Uterus (tissue), 2 donors: Measurements from ENCODE around the gene ZNF33A.
"Not testable (repeated sequence)": the region's sequence is repeated elsewhere in the genome, so short reads cannot be mapped to it uniquely, and the experiment has no call there.

Source experiments
- POLR2A ChIP-seq, 2 donors: fragments of 450-650 bp; IDR thresholded peaks; one replicate each; pipeline ENCODE4 v1.6.1; 2016; ENCODE audit warnings: antibody characterized with exemption in 2 of 2, mild to moderate bottlenecking in 1 of 2, moderate library complexity in 1 of 2
- TF ChIP-seq, protein P1 (sequence below), 4 experiments: fragments of 200-600 bp in 2 of 4; fragments of 450-650 bp in 2 of 4; sonication (generic) in 2 of 4; IDR thresholded peaks; one replicate each; pipeline ENCODE4 v1.5.1; 2016 to 2019; ENCODE audit warnings: antibody characterized with exemption in 4 of 4, mild to moderate bottlenecking in 2 of 4, moderate library complexity in 1 of 4

DNA sequence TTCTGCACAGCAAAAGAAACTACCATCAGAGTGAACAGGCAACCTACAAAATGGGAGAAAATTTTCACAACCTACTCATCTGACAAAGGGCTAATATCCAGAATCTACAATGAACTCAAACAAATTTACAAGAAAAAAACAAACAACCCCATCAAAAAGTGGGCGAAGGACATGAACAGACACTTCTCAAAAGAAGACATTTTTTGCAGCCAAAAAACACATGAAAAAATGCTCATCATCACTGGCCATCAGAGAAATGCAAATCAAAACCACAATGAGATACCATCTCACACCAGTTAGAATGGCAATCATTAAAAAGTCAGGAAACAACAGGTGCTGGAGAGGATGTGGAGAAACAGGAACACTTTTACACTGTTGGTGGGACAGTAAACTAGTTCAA lies 10.0 kb upstream of the ZNF33A start:
- TF ChIP-seq, protein P1, sequence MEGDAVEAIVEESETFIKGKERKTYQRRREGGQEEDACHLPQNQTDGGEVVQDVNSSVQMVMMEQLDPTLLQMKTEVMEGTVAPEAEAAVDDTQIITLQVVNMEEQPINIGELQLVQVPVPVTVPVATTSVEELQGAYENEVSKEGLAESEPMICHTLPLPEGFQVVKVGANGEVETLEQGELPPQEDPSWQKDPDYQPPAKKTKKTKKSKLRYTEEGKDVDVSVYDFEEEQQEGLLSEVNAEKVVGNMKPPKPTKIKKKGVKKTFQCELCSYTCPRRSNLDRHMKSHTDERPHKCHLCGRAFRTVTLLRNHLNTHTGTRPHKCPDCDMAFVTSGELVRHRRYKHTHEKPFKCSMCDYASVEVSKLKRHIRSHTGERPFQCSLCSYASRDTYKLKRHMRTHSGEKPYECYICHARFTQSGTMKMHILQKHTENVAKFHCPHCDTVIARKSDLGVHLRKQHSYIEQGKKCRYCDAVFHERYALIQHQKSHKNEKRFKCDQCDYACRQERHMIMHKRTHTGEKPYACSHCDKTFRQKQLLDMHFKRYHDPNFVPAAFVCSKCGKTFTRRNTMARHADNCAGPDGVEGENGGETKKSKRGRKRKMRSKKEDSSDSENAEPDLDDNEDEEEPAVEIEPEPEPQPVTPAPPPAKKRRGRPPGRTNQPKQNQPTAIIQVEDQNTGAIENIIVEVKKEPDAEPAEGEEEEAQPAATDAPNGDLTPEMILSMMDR (IDR thresholded peaks at IDR 0.05), result not testable (repeated sequence)
- not testable (repeated sequence) for TF ChIP-seq POLR2A (IDR thresholded peaks at IDR 0.05)
